Osteocyte (in vitro differentiated cells): ENCODE results near the gene BUB1B. TPM values are rescaled to one million over a fixed set of nuclear protein-coding genes. Genes with fewer than 3 reads are reported as not detected.

Experiments used
- DNase-seq: peaks from one replicate; pipeline ENCODE4 v3.0.0; 2021; ENCODE audit warnings: mixed read lengths; ENCODE audit not compliant: unreplicated experiment; ENCODE audit errors: extremely low spot score
- H3K27ac Mint-ChIP-seq: one replicate; pipeline ENCODE4 v1.8.0; 2021; ENCODE audit warnings: mild to moderate bottlenecking, mixed read lengths; ENCODE audit not compliant: unreplicated experiment
- H3K27me3 Mint-ChIP-seq: one replicate; pipeline ENCODE4 v1.8.0; 2021; ENCODE audit warnings: mixed read lengths; ENCODE audit not compliant: unreplicated experiment
- H3K36me3 Mint-ChIP-seq: one replicate; pipeline ENCODE4 v1.8.0; 2021; ENCODE audit warnings: mixed read lengths; ENCODE audit not compliant: unreplicated experiment
- H3K4me1 Mint-ChIP-seq: one replicate; pipeline ENCODE4 v1.8.0; 2021; ENCODE audit warnings: mixed read lengths; ENCODE audit not compliant: unreplicated experiment
- H3K4me3 Mint-ChIP-seq: one replicate; pipeline ENCODE4 v1.8.0; 2021; ENCODE audit warnings: mild to moderate bottlenecking, moderate library complexity, mixed read lengths; ENCODE audit not compliant: unreplicated experiment
- H3K9me3 Mint-ChIP-seq: one replicate; pipeline ENCODE4 v1.8.0; 2021; ENCODE audit warnings: mixed read lengths; ENCODE audit not compliant: unreplicated experiment
- total RNA-seq: library from RNA; stranded (reverse); gene quantifications from 2 replicates; pipeline ENCODE4 v1.2.1, GENCODE V29; 2021
- TF ChIP-seq, protein P1 (sequence below): fragments of 200-600 bp; sonication (generic); IDR thresholded peaks from 2 replicates; pipeline ENCODE4 v1.5.0; 2021; ENCODE audit warnings: antibody characterized with exemption, mild to moderate bottlenecking, moderate library complexity

The BUB1B gene
- total RNA-seq, 1 donor from 2014 or later, result 8.5 TPM

DNA sequence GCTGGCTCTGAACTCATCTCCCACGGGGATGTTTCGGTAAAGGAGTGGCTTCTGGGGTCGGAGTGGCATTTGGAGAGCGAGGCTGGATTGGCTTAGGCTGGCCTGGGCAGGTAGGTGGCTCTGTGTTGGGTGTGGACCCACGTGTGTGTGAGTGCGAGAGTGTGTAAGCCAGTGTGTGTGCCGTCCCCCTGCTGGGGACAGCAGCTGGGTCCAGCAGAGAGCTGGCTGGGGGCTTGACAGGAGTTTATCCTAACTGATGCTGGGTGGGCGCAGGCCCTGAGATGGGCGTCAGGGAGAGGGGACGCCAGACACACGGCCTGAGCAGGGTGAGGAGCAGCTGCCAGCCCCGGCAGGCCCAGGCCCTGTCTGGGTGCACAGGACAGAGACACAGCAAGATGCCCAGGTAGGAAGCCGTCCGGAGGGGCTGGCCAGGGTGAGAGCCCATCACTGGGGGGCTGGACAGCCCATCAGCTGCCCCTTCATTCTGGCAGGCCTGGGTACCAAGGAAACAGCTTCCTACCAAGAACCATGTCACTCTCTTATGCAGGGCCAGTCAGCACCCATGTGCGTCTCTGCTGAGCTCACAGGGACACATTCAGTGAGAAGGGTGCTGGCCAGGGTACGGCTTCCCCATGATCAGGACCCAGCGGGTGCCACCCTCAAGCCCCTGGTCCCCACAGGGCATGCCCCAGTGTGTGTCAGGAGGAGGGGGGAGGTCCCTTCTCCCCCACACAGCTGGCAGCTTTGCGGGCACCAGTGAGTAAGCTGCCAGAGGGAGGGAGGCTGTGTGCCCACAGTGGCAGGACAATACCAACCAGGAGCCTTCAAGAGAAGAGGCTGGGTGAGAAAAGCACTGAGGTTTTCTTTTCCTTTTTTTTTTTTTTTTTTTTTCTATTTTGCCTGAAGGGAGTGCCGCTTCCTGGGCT, 79.1 kb downstream of the BUB1B start:
- H3K27ac Mint-ChIP-seq, result no peak overlapping the region
- peaks cover 9% of the 10 kb centered on the region for H3K4me1 Mint-ChIP-seq
- no peaks in the 10 kb centered on the region for H3K9me3 Mint-ChIP-seq
- peak overlapping the region; percentile 52 for H3K4me3 Mint-ChIP-seq
- TF ChIP-seq, protein P1, sequence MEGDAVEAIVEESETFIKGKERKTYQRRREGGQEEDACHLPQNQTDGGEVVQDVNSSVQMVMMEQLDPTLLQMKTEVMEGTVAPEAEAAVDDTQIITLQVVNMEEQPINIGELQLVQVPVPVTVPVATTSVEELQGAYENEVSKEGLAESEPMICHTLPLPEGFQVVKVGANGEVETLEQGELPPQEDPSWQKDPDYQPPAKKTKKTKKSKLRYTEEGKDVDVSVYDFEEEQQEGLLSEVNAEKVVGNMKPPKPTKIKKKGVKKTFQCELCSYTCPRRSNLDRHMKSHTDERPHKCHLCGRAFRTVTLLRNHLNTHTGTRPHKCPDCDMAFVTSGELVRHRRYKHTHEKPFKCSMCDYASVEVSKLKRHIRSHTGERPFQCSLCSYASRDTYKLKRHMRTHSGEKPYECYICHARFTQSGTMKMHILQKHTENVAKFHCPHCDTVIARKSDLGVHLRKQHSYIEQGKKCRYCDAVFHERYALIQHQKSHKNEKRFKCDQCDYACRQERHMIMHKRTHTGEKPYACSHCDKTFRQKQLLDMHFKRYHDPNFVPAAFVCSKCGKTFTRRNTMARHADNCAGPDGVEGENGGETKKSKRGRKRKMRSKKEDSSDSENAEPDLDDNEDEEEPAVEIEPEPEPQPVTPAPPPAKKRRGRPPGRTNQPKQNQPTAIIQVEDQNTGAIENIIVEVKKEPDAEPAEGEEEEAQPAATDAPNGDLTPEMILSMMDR, result no peak
- H3K36me3 Mint-ChIP-seq, result no peaks in the 10 kb centered on the region
- DNase-seq, result peak; percentile 81
- peaks cover 4% of the 10 kb centered on the region for H3K27me3 Mint-ChIP-seq

DNA sequence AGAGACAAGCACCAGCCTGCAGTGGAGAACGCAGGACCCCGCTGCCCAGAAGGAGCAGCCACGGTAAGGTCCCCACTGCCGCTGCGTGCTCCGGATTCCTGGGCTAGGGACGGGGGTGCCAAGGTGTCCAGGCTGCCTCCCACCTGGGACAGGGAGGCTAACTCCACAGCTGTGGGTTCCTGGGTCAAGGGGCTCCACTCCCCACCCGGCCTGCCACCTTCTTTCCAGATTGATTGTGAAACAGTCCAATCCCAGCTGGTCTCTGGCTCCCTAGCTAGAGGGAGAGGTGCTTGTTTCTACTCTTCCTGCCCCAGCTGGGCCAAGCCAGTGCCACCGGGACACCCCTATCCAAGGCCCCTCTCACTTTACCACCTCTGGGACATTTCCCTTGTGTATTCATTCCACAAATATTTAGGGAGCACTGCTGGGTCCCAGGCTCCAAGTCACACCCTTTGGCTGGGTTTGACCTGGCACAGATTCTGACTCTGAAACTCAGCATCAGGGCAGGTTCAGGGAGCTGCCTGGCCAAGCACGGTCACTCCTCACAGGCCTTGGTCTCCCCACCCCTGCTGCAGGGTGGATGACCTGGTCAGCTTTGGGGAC, 79.9 kb downstream of the BUB1B start:
- no peaks in the 10 kb centered on the region for H3K9me3 Mint-ChIP-seq
- peak; percentile 68 for DNase-seq
- H3K27me3 Mint-ChIP-seq, result peaks cover 4% of the 10 kb centered on the region
- H3K4me1 Mint-ChIP-seq, result peaks cover 9% of the 10 kb centered on the region
- H3K4me3 Mint-ChIP-seq, result no peak overlapping the region
- no peaks in the 10 kb centered on the region for H3K36me3 Mint-ChIP-seq
- no peak overlapping the region for H3K27ac Mint-ChIP-seq
- TF ChIP-seq, protein P1, result no peak

GRCh38 chr15:40241269-40242212, 80.7 kb downstream of the BUB1B start:
- H3K27ac Mint-ChIP-seq, result no peak overlapping the region
- no peaks in the 10 kb centered on the region for H3K36me3 Mint-ChIP-seq
- H3K9me3 Mint-ChIP-seq, result no peaks in the 10 kb centered on the region
- DNase-seq, result peak; percentile 81
- H3K27me3 Mint-ChIP-seq, result peaks cover 4% of the 10 kb centered on the region
- TF ChIP-seq, protein P1, result no peak
- no peak overlapping the region for H3K4me3 Mint-ChIP-seq
- H3K4me1 Mint-ChIP-seq, result peaks cover 9% of the 10 kb centered on the region

- peak; percentile 62 for DNase-seq
- H3K4me3 Mint-ChIP-seq, result no peak overlapping the region
- TF ChIP-seq, protein P1, result no peak
- H3K27ac Mint-ChIP-seq, result no peak overlapping the region
- H3K4me1 Mint-ChIP-seq, result peaks cover 9% of the 10 kb centered on the region
- peaks cover 4% of the 10 kb centered on the region for H3K27me3 Mint-ChIP-seq
- H3K36me3 Mint-ChIP-seq, result no peaks in the 10 kb centered on the region
- no peaks in the 10 kb centered on the region for H3K9me3 Mint-ChIP-seq
Measured at GRCh38 chr15:40242213-40242599, 81.3 kb downstream of the BUB1B start.
